K562 (cell line): ENCODE results near the gene TFAP2A. TPM values are rescaled to one million over a fixed set of nuclear protein-coding genes. Genes with fewer than 3 reads are reported as not detected.

Source experiments
- BHLHE40 ChIP-seq: IDR thresholded peaks from 2 replicates; pipeline ENCODE4 v1.6.1; 2011; ENCODE audit warnings: low read length, improper control_type of control experiment
- BRD4 ChIP-seq: fragments of 200-600 bp; sonication (generic); IDR thresholded peaks from 2 replicates; pipeline ENCODE4 v1.6.1; 2017; ENCODE audit warnings: inconsistent platforms
- CREM ChIP-seq: IDR thresholded peaks from 2 replicates; pipeline ENCODE4 v1.6.1; 2014; ENCODE audit warnings: antibody characterized with exemption, low read depth
- HMGN3 ChIP-seq: IDR thresholded peaks from 2 replicates; pipeline ENCODE4 v1.6.1; 2011; ENCODE audit warnings: borderline replicate concordance, low read depth, mild to moderate bottlenecking, mixed read lengths, low read length; ENCODE audit not compliant: insufficient read length; ENCODE audit errors: extremely low read depth
- KDM1A ChIP-seq, 2 experiments: fragments of 450-650 bp; IDR thresholded peaks; 2 replicates each; pipeline ENCODE4 v1.6.1; 2016; ENCODE audit warnings: mild to moderate bottlenecking in 2 of 2
- KDM5B ChIP-seq: fragments of 200-600 bp; sonication (generic); IDR thresholded peaks from 2 replicates; pipeline ENCODE4 v1.6.1; 2012; ENCODE audit warnings: low read depth, mild to moderate bottlenecking, moderate library complexity, low read length, control low read depth, inconsistent platforms; ENCODE audit not compliant: insufficient replicate concordance
- NR1H2 ChIP-seq: sonication (generic); formaldehyde crosslinking; IDR thresholded peaks from 2 replicates; pipeline ENCODE4 v1.4.0; 2020; ENCODE audit warnings: mild to moderate bottlenecking, missing genetic modification reagents
- PHF20 ChIP-seq: fragments of 450-650 bp; IDR thresholded peaks from 2 replicates; pipeline ENCODE4 v1.6.1; 2018; ENCODE audit not compliant: partially characterized antibody
- ZBTB1 ChIP-seq: sonication (generic); formaldehyde crosslinking; IDR thresholded peaks from 2 replicates; pipeline ENCODE4 v1.8.1; 2023; ENCODE audit warnings: missing genetic modification reagents, low read depth, mild to moderate bottlenecking, borderline replicate concordance
- ZNF184 ChIP-seq: sonication (generic); formaldehyde crosslinking; IDR thresholded peaks from 2 replicates; pipeline ENCODE4 v1.5.0; 2020; ENCODE audit warnings: missing genetic modification reagents
- ZNF766 ChIP-seq: fragments of 200-800 bp; sonication (Bioruptor generic); conservative IDR thresholded peaks from 2 replicates; pipeline ENCODE4 v1.6.1; 2016; ENCODE audit warnings: missing genetic modification characterization, missing compliant biosample characterization
- ZNF785 ChIP-seq: fragments of 250-450 bp; sonication (Bioruptor Pico); IDR thresholded peaks from 2 replicates; pipeline ENCODE4 v1.4.0; 2020; ENCODE audit warnings: mild to moderate bottlenecking
- polyA plus RNA-seq, 8 experiments: library from polyadenylated mRNA; depleted of rRNA in 4 of 8; stranded (reverse) in 5 of 8; unstranded in 3 of 8; fragments of >200 nt; fragmentation: Nextera tagmentation in 2 of 8; fragmentation: Illumina TruSeq in 1 of 8; extraction: Ambion mirVana in 2 of 8; extraction: Trizol in 1 of 8; gene quantifications; 2 replicates each; pipeline versions ENCODE4 v1.2.1 to v1.2.3, GENCODE V29; 2011 to 2014; ENCODE audit warnings: inconsistent platforms in 1 of 8, missing spikeins in 1 of 8
- total RNA-seq, 7 experiments: library from RNA; depleted of rRNA in 6 of 7; stranded (reverse); fragments of >200 nt in 6 of 7; fragmentation: Illumina TruSeq in 2 of 7; extraction: Trizol in 2 of 7; gene quantifications; 2 replicates each; pipeline versions ENCODE4 v1.2.1 to v1.2.3, GENCODE V29; 2011 to 2021; ENCODE audit warnings: low replicate concordance in 1 of 7
- TF ChIP-seq, protein P1 (sequence below), 2 experiments: IDR thresholded peaks in 1 of 2; conservative IDR thresholded peaks in 1 of 2; 2 replicates each; pipeline ENCODE4 v1.6.1; 2016; ENCODE audit warnings: low read depth in 2 of 2, mild to moderate bottlenecking in 1 of 2, missing compliant biosample characterization in 1 of 2, missing genetic modification characterization in 1 of 2, moderate library complexity in 1 of 2
- TF ChIP-seq, protein P2 (sequence below): fragments of 250-450 bp; sonication (Bioruptor Pico); IDR thresholded peaks from 2 replicates; pipeline ENCODE4 v1.5.0; 2020; ENCODE audit warnings: mild to moderate bottlenecking, borderline replicate concordance
- TF ChIP-seq, protein P3 (sequence below), 2 experiments: IDR thresholded peaks; 2 replicates each; pipeline ENCODE4 v1.6.1; 2011; ENCODE audit warnings: borderline replicate concordance in 1 of 2, control low read depth in 1 of 2, low read depth in 1 of 2, low read length in 1 of 2, mild to moderate bottlenecking in 1 of 2, mixed read lengths in 1 of 2, moderate library complexity in 1 of 2; ENCODE audit not compliant: insufficient read depth in 1 of 2, insufficient read length in 1 of 2, poor library complexity in 1 of 2, severe bottlenecking in 1 of 2; ENCODE audit errors: extremely low read depth in 1 of 2

Gene TFAP2A
- total and polyA plus RNA-seq, 9 of the 15 experiments (the other 6 are each of a cell fraction or from before 2014, with no cell fraction given), result 0.14 to 0.53 (median 0.19) TPM; not detected in 1

DNA sequence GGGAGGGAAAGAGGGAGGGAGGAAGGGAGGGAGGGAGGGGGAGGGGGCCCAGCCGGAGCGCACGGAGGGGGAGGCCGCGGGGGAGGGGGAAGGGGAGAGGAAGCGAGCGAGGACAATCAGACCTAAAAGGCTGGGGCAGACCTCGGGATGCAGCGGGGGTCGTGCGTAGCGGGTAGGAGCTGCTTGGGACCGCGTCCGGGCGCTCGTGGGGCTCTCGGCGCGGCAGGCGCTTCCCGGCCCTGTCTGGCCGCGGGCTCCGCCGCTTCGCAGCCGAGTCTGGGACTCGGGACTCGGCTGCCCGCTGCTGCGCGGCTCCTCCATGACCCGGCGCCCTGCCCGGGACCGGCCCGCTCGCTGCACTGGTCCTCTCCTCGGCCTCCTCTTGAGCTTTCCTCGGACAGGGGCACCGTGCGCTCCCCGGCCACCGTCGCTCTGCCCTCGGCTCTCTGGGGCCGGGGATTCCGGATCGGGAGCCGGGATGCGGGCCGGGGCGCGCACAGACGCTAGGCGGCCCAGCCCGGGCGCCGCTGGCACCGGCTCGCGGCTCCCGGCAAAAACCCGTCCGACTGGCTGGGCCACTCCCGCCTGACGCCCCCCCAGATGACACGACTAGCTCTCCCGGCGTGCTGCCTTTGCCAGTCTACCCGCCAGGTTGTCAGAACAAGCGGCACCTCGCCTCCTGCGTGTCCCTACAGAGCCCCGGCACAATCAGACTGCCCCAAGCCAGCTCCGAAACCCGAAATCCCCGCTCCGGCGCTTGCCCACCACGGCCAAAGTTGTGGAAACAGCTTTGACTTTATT is 2.2 kb downstream of the TFAP2A start (continued):
- TF ChIP-seq, protein P1, sequence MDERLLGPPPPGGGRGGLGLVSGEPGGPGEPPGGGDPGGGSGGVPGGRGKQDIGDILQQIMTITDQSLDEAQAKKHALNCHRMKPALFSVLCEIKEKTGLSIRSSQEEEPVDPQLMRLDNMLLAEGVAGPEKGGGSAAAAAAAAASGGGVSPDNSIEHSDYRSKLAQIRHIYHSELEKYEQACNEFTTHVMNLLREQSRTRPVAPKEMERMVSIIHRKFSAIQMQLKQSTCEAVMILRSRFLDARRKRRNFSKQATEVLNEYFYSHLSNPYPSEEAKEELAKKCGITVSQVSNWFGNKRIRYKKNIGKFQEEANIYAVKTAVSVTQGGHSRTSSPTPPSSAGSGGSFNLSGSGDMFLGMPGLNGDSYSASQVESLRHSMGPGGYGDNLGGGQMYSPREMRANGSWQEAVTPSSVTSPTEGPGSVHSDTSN (CRISPR knock-in tag; IDR thresholded peaks at IDR 0.05; ENCODE audit: low read depth), result no peak
- TF ChIP-seq, protein P1 (tag; conservative IDR thresholded peaks at IDR 0.05; ENCODE audit: low read depth), result no peak
- 0 out of 4 replicates have a peak, but pooled peaks of 1 of the 2 experiments have one; percentile 2 for TF ChIP-seq KDM1A (IDR thresholded peaks at IDR 0.05)
- TF ChIP-seq, protein P2, sequence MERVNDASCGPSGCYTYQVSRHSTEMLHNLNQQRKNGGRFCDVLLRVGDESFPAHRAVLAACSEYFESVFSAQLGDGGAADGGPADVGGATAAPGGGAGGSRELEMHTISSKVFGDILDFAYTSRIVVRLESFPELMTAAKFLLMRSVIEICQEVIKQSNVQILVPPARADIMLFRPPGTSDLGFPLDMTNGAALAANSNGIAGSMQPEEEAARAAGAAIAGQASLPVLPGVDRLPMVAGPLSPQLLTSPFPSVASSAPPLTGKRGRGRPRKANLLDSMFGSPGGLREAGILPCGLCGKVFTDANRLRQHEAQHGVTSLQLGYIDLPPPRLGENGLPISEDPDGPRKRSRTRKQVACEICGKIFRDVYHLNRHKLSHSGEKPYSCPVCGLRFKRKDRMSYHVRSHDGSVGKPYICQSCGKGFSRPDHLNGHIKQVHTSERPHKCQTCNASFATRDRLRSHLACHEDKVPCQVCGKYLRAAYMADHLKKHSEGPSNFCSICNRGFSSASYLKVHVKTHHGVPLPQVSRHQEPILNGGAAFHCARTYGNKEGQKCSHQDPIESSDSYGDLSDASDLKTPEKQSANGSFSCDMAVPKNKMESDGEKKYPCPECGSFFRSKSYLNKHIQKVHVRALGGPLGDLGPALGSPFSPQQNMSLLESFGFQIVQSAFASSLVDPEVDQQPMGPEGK (CRISPR knock-in tag), result no peak
- no peak for TF ChIP-seq PHF20
- TF ChIP-seq ZNF785 (CRISPR knock-in tag), result no peak
- TF ChIP-seq, protein P3, sequence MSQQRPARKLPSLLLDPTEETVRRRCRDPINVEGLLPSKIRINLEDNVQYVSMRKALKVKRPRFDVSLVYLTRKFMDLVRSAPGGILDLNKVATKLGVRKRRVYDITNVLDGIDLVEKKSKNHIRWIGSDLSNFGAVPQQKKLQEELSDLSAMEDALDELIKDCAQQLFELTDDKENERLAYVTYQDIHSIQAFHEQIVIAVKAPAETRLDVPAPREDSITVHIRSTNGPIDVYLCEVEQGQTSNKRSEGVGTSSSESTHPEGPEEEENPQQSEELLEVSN (IDR thresholded peaks at IDR 0.05; ENCODE audit: borderline replicate concordance in 1 of 2, extremely low read depth in 1 of 2, insufficient read depth in 1 of 2, insufficient read length in 1 of 2, low read depth in 1 of 2, low read length in 1 of 2, poor library complexity in 1 of 2, severe bottlenecking in 1 of 2), result peak in 1 of 2 experiments; percentile 68
- TF ChIP-seq ZNF766 (CRISPR knock-in tag), result no peak
- no peak for TF ChIP-seq ZNF184
- TF ChIP-seq HMGN3, result peak; percentile 53
- no peak for TF ChIP-seq CREM
- no peak for TF ChIP-seq BHLHE40
- TF ChIP-seq ZBTB1 (CRISPR knock-in tag), result no peak
- TF ChIP-seq BRD4, result no peak
- TF ChIP-seq NR1H2 (CRISPR knock-in tag), result no peak
- TF ChIP-seq KDM5B, result no peak
